CD4-positive, alpha-beta T cell (primary cell): ENCODE results near the gene GPR176. TPM values are rescaled to one million over a fixed set of nuclear protein-coding genes. Genes with fewer than 3 reads are reported as not detected.
A peak's percentile ranks its signal among the peaks of the same experiment; 100 is the strongest.

ENCODE experiments used
- ATAC-seq: fragments of 200-7000 bp; cut with Tn5 transposase; one replicate; pipeline ENCODE4 v1.10.0; 2022; ENCODE audit warnings: mild to moderate bottlenecking; ENCODE audit not compliant: poor library complexity
- CTCF ChIA-PET: fragments of 350-600 bp; sonication (Branson Sonifier 250); formaldehyde crosslinking; loops from one replicate; lab custom pipeline; 2021; ENCODE audit warnings: antibody characterized with exemption, inconsistent platforms; lab: Charles Lee
- POLR2A ChIA-PET: fragments of 350-600 bp; sonication (Branson Sonifier 250); formaldehyde crosslinking; loops from one replicate; lab custom pipeline; 2021; ENCODE audit warnings: antibody characterized with exemption, inconsistent platforms; lab: Charles Lee
- DNase-seq, 14 experiments: peaks; one replicate each; pipeline ENCODE4 v3.0.0-alpha.2; 2013 to 2020; ENCODE audit warnings: mixed read lengths in 2 of 14
- H3K27ac ChIP-seq, 2 donors: one replicate each; pipeline versions ENCODE4 v1.5.1 to v1.7.0; 2013; ENCODE audit warnings: low read length in 2 of 2, low read depth in 1 of 2, mild to moderate bottlenecking in 1 of 2
- H3K27me3 ChIP-seq, 2 experiments: 1 replicate in 1 of 2; 2 replicates in 1 of 2; pipeline versions ENCODE4 v1.6.1 to v1.7.0; 2013; ENCODE audit warnings: low read length in 2 of 2, control low read depth in 1 of 2, mild to moderate bottlenecking in 1 of 2, moderate library complexity in 1 of 2; ENCODE audit not compliant: insufficient read depth in 2 of 2, control insufficient read depth in 1 of 2
- H3K36me3 ChIP-seq: one replicate; pipeline ENCODE4 v1.6.1; 2013; ENCODE audit warnings: low read length, control low read depth; ENCODE audit not compliant: insufficient read depth
- H3K4me1 ChIP-seq: one replicate; pipeline ENCODE4 v1.6.1; 2013; ENCODE audit warnings: low read length, control low read depth; ENCODE audit not compliant: insufficient read depth
- H3K4me3 ChIP-seq: one replicate; pipeline ENCODE4 v1.5.1; 2013; ENCODE audit warnings: mild to moderate bottlenecking, low read length, moderate library complexity
- H3K9me3 ChIP-seq, 2 experiments: 1 replicate in 1 of 2; 2 replicates in 1 of 2; pipeline versions ENCODE4 v1.6.1 to v1.7.0; 2013; ENCODE audit warnings: low read length in 2 of 2, mild to moderate bottlenecking in 2 of 2, control low read depth in 1 of 2, moderate library complexity in 1 of 2; ENCODE audit not compliant: control insufficient read depth in 1 of 2, insufficient read depth in 1 of 2
- H3K27ac Mint-ChIP-seq: one replicate; pipeline ENCODE4 v1.8.0; 2020; ENCODE audit warnings: mixed read lengths
- H3K27me3 Mint-ChIP-seq: one replicate; pipeline ENCODE4 v1.8.0; 2021; ENCODE audit warnings: mixed read lengths
- H3K36me3 Mint-ChIP-seq: one replicate; pipeline ENCODE4 v1.8.0; 2021; ENCODE audit warnings: low read depth, mixed read lengths
- H3K4me1 Mint-ChIP-seq: one replicate; pipeline ENCODE4 v1.8.0; 2021; ENCODE audit warnings: low read depth, mixed read lengths
- H3K4me3 Mint-ChIP-seq: one replicate; pipeline ENCODE4 v1.8.0; 2020; ENCODE audit warnings: mild to moderate bottlenecking, mixed read lengths
- H3K9me3 Mint-ChIP-seq: one replicate; pipeline ENCODE4 v1.8.0; 2020; ENCODE audit warnings: mixed read lengths
- intact Hi-C, 2 experiments: fragments of 100-400 bp; cut with DNase I in 1 of 2; cut with micrococcal nuclease in 1 of 2; formaldehyde crosslinking; loops; one replicate each; pipeline versions ENCODE4 v1.15.1 to v1.9.0; 2023 to 2025; cut with DNase I, micrococcal nuclease
- total RNA-seq, 174 experiments: library from RNA in 2 of 174; stranded (reverse) in 2 of 174; gene quantifications; one replicate each; pipeline ENCODE4 v1.2.3 and lab custom pipeline; 2021 to 2026
- TF ChIP-seq, protein P1 (sequence below): fragments of 200-600 bp; IDR thresholded peaks from one replicate; pipeline ENCODE4 v1.8.0; 2022; ENCODE audit warnings: antibody characterized with exemption, mild to moderate bottlenecking

GPR176 gene
- total RNA-seq, 2 experiments from 2014 or later: not detected

DNA sequence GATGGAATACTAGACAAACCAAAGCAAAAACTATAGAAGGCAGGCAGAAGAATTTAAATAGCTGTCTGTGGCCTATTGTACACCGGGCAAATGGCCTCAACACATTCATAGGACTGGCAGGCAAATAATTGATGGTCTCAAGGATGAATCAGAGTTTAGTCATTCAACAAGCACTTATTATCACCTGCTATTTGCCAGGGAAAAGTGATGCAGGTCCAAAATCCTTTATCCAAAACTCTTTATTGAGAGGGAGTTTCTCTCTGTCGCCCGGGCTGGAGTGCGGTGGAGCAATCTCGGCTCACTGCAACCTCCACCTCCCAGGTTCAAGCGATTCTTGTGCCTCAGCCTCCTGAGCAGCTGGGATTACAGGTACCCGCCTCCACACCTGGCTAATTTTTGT lies 16.1 kb upstream of the GPR176 start:
- Histone ChIP-seq H3K4me3 (no peak overlapping the region), H3K36me3 (peaks cover 14% of the 10 kb centered on the region), H3K9me3 (no peaks in the 10 kb centered on the region), H3K27me3 (no peaks in the 10 kb centered on the region), H3K27ac (no peak overlapping the region), H3K4me1 (peaks cover 24% of the 10 kb centered on the region)
- Mint-ChIP-seq H3K36me3 (peaks cover 28% of the 10 kb centered on the region), H3K27ac (no peak overlapping the region), H3K4me3 (peak overlapping the region; percentile 30), H3K4me1 (peaks cover 31% of the 10 kb centered on the region), H3K27me3 (no peaks in the 10 kb centered on the region), H3K9me3 (no peaks in the 10 kb centered on the region)
- TF ChIP-seq, protein P1, sequence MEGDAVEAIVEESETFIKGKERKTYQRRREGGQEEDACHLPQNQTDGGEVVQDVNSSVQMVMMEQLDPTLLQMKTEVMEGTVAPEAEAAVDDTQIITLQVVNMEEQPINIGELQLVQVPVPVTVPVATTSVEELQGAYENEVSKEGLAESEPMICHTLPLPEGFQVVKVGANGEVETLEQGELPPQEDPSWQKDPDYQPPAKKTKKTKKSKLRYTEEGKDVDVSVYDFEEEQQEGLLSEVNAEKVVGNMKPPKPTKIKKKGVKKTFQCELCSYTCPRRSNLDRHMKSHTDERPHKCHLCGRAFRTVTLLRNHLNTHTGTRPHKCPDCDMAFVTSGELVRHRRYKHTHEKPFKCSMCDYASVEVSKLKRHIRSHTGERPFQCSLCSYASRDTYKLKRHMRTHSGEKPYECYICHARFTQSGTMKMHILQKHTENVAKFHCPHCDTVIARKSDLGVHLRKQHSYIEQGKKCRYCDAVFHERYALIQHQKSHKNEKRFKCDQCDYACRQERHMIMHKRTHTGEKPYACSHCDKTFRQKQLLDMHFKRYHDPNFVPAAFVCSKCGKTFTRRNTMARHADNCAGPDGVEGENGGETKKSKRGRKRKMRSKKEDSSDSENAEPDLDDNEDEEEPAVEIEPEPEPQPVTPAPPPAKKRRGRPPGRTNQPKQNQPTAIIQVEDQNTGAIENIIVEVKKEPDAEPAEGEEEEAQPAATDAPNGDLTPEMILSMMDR: no peak
- ATAC-seq (no peak), DNase-seq (no peak)
- ChIA-PET CTCF (no interaction called here), POLR2A (interaction anchor here (1.7 kb wide), 1 partner anchor 21 kb away, joined by 4 read pairs; no protein-coding TSS in a partner anchor)
- intact Hi-C loops: no loop called here

DNA sequence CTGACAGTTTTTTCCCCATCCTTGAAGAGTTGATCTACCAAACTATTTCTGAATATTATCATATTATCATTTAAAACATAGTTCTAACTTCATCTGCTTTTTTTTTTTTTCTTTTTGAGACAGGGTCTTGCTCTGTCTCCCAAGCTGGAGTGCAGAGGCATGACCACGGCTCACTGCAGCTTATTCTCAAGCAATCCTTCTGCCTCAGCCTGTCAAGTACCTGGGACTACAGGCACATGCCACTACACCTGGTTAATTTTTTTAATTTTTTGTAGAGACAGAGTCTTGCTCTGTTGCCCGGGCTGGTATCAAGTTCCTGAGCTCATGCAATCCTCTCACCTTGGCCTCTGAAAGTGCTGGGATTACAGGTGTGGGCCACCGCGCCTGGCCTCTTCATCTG lies 15.2 kb upstream of the GPR176 start:
- Mint-ChIP-seq H3K27me3 (no peaks in the 10 kb centered on the region), H3K4me1 (peaks cover 31% of the 10 kb centered on the region), H3K4me3 (peak overlapping the region; percentile 79), H3K9me3 (no peaks in the 10 kb centered on the region), H3K36me3 (peaks cover 20% of the 10 kb centered on the region), H3K27ac (no peak overlapping the region)
- TF ChIP-seq, protein P1: no peak
- POLR2A ChIA-PET: interaction anchor here (1.7 kb wide), 1 partner anchor 20 kb away, joined by 4 read pairs; no protein-coding TSS in a partner anchor
- H3K4me3 ChIP-seq: no peak overlapping the region
- DNase-seq: no peak
- no peaks in the 10 kb centered on the region for H3K9me3 ChIP-seq
- peaks cover 24% of the 10 kb centered on the region for H3K4me1 ChIP-seq
- H3K27ac ChIP-seq: no peak overlapping the region
- no peaks in the 10 kb centered on the region for H3K27me3 ChIP-seq
- CTCF ChIA-PET: interaction anchor here (0.7 to 1.2 kb wide), 2 partner anchors 48 to 409 kb away, joined by 3 to 4 read pairs; no protein-coding TSS in a partner anchor
- peaks cover 7% of the 10 kb centered on the region for H3K36me3 ChIP-seq
- intact Hi-C loops: loop anchor here in 1 of 2 experiments (2.0 kb wide), 2 partner anchors 14 to 104 kb away; partner anchors contain the start of genes GPR176 and SRP14
- ATAC-seq: no peak

DNA sequence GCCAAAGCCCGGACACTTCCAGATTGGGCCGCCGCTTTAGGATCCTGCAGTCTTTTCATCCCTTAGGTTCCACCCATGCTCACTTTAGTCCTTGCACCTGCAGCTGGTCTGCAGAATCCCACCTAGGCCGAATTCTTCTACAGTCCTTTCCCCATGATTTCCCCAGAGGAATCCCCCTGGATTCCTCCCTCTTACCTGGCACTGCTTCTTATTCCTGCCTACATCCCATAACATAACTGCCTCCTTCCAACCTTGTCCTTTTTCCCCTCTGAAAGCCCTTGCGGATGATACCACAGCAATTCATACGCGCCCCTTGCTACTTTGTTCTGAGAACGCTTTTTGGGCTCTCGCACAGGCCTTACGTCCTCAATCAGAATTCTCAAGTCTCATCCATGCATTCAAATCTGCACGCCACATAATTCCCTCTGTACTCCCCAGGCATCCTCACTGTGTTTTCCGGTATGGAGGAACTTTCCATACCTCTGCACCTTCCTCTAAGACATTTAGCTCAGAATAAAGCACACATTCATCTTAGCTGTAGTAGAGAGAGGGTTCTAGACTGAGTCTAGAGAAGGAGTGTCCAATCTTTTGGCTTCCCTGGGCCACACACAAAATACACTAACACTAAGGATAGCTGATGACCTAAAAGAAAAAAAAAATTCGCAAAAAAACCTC lies 14.5 kb upstream of the GPR176 start:
- Mint-ChIP-seq H3K9me3 (no peaks in the 10 kb centered on the region), H3K27me3 (no peaks in the 10 kb centered on the region), H3K4me3 (peak overlapping the region; percentile 88), H3K27ac (peak overlapping the region; percentile 28), H3K4me1 (peaks cover 31% of the 10 kb centered on the region), H3K36me3 (peaks cover 13% of the 10 kb centered on the region)
- Histone ChIP-seq H3K36me3 (no peaks in the 10 kb centered on the region), H3K4me3 (peak overlapping the region; percentile 66), H3K27me3 (no peaks in the 10 kb centered on the region), H3K9me3 (no peaks in the 10 kb centered on the region), H3K27ac (no peak overlapping the region), H3K4me1 (peaks cover 24% of the 10 kb centered on the region)
- intact Hi-C loops: loop anchor here (1.0 to 5.0 kb wide), 5 partner anchors 13 to 228 kb away; partner anchors contain the start of genes BUB1B (in 1 of the 2), GPR176 (in 1 of the 2) and SRP14 (in 1 of the 2)
- CTCF ChIA-PET: interaction anchor here (0.7 to 1.4 kb wide), 4 partner anchors 13 to 410 kb away, joined by 3 to 6 read pairs (median 4); no protein-coding TSS in a partner anchor
- peak; percentile 4 for ATAC-seq
- DNase-seq: peak in 4 of 14 experiments; percentile 2 to 25 (median 10)
- TF ChIP-seq, protein P1: no peak
- POLR2A ChIA-PET: interaction anchor here (1.2 to 2.6 kb wide), 4 partner anchors 11 to 174 kb away, joined by 3 to 11 read pairs (median 5); partner anchors contain the start of gene BMF
